GM21786 (cell line): Measurements from ENCODE around the gene MSANTD1.

Experiments used
- ATAC-seq: cut with Tn5 transposase; IDR thresholded peaks from one replicate; pipeline ENCODE4 v1.9.1; 2021; ENCODE audit not compliant: unreplicated experiment

Gene MSANTD1

DNA sequence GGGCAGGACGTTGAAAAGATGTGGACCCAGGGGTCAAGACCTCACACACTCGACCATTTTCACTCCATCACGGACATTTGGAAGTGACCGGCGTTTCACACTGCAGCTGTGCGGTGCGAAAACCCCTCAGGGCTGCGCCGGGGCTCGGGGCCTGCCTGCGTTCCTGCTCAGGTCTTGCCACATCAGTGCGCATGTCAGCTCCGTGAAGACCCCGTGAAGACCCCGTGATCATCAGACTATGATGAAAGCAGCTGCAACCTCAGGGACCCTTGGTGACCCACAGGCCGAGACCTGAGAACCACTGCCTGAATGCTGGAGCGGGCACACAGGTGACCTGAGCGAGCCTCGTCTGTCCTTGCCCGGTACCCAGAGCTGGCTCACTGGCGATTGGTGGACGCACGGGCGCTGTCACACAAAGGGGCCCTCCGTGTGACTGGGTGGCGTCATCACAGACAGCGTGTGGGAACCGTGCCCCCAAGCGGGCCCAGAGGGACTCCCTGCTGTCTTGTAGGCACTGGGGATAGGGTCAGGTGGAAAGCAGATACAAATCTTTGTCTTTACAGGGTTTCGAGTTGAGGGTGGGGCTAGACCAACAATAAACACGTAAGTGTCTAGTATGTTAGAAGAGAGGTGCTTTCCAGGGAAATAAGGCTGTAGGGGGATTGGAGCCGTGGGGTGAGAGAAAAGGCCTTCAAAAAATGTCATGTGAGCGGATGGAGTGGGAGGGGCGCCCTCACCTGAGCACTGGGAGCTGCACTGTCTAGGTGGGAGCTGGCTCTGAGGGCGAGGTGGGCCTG, 12.7 kb downstream of the MSANTD1 start:
- no peak for ATAC-seq

DNA sequence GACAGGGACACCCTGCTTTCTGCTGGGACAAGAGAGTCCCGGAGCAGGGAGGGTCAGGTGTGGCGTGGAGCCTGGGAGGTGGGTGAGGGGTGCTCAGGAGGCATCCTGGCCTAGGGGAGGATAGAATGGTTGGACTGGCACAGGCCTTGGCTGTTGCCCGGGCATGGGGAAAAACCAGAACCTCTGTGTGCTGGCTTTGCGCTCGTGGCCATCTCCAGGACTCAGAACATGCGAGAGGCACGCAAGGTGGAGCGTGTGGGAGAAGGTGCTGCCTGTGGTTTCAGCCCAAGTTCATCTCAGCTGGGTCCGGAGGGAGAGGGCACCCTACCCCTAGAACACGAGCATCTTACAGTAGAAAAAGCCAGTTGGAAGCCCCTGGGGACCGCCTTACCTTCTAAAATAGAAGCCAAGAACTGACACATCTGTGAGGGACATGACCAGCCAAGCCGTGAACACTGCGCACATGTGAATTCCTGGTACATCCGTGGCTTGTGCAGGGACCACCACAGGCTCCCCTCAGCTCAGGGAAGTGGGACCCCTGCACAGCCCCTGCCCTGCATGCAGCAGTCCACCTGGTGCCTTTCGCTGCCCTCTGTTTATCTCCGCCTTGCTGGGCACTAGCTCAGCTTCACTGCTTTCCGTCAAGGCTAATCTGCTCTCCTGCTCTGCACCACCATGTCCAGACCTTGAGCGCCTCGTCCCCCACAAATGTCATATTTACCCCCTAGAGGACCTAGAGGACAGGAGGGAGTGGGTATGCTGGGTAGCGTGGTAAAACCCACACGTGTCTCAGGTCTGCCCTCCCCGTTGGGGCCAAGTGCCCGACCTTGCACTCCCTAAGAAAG, 13.5 kb downstream of the MSANTD1 start:
- ATAC-seq, result no peak

DNA sequence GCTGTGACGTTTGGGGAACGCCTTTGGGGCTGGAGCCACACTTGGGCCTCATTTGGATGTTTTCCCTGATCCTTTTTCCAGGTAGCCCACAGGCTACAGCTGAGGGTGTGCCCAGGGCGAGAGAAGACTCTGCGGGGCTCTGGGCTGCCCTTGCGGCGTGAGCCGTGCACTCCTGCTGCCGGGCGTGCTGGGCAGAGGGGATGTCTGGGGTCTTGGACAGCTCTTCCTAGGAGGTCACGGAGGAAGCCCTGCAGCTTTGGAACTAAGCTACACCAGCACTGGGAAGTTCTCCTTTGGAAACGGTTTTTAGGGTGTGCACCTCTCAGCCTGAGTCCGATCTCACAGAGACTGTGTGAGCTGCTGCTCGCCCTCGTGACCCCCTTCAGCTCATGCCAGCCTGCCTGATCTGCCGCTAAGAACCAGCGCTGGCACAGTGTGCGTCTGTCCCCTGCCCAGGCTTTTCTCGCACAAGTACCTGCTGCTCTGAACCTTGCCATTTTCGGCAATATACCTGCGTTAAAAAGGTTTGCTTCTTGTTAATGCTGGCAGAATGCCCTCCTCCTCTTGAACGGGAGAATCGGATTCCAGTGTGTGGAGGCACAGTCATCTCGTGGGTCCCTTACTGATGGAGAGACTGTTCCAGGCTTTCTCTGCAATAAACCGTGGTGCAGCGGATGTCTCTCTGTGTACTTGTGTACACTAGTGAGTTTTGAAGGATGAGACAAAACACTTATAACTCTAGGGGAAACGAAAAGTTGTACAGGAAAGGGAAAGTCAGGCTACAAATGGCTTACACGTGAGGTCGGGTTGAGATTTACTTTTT, 14.3 kb downstream of the MSANTD1 start:
- no peak for ATAC-seq

DNA sequence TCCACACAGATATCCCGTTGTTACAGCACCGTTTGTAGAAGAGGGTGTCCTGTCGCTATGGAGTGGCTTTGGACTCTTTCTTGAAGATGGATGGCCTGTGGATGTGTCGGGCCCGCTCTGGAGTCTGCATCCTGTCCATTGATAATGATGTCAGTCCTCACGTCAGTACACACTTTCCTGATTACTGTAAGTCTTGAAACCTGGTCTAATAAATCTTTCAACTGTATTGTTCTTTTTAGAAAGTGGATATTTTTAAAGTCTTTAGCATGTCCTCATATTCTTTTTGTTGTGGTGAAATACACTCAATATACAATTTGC, 14.9 kb downstream of the MSANTD1 start:
- no peak for ATAC-seq

DNA sequence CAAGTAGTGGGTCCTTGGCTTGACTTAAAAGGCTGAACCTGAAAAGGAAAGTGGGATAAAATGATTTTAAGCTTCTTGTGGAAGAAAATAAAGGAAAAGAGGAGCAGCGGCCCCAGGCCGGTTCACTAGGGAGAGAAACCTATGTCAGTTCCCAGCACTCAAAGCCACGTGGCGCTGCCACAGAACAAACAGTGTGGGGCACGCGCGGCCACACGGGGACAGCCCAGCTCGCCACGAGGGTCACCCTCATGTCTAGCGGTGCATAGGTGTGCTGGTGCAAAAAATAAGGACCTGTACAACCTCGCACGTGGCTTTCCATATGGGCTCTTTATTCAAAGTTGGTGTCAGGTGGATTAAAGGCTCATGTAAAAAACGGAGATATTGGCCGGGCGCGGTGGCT, 17.1 kb downstream of the MSANTD1 start:
- ATAC-seq, result no peak

DNA sequence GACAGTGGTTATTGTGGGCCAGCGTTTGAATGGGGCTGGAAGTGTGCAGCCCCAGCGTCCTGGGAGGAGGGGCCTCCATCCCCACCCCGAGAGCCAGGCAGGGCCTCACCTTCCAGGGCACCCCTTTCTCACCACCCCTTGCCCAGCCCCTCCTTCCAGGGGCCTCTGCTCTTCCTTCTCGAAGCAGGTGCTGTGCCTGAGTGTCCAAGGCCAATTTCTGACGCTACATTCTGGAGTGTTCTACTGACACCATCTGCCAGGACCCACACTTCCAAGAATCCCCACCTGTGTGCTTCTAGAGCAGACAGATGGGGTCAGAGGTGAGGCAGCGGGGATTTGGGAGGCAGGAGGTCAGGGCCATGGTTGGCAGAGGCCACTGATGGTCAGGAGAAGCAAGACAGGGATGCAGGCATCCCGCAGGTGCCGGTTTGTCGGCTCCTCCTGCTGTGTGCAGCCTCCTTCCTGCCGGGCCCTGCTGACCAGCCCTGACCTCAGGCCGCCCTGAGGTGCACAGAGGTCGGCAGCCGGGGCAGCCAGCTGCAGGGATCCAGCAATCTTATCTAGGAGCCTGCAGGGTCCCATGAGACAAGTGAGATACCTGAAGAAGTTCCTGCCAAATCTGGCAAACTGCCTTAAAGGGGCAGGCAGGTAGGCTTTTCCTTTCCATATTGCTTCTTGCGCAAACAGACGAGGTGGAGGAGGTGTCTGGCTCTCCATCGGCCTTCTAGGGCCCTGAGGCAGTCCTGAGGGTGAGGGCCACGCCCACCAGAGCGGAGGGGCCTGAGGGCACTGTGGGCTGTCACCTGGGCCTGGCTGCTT, 18.8 kb downstream of the MSANTD1 start:
- no peak for ATAC-seq

DNA sequence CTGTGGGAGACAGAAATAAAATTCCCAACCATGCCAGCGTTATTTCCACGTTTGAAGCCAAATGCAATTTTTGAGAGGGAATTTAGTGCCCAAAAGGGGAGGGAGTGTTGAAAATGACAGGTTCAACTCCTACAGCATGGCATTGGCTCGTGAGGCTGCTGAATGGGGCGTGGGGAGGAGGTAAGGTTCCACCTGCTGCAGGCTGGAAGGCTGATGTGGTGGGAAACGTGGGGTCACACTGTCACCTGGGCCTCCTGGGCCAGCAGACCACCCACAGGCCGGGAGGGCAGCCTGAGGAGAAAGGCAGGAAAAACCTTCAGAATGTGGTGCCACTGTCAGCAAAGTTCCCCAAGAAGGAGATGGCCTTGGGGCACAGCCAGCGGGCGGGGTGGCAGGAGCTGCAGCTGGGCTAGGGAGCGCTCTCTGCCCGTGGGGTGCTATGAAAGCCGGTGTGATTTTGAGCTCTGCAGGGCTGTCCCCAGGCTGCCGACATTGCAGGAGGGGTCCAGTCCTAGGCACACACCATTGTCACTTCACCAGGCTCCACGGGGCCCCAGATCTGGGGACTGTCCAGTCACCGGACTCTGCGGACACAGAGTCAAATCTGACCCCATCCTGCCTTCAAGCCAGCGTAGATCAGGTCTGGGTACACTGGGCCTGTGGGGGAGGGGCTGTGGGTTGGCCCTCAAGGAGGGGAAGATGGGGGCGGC, 19.6 kb downstream of the MSANTD1 start:
- no peak for ATAC-seq

DNA sequence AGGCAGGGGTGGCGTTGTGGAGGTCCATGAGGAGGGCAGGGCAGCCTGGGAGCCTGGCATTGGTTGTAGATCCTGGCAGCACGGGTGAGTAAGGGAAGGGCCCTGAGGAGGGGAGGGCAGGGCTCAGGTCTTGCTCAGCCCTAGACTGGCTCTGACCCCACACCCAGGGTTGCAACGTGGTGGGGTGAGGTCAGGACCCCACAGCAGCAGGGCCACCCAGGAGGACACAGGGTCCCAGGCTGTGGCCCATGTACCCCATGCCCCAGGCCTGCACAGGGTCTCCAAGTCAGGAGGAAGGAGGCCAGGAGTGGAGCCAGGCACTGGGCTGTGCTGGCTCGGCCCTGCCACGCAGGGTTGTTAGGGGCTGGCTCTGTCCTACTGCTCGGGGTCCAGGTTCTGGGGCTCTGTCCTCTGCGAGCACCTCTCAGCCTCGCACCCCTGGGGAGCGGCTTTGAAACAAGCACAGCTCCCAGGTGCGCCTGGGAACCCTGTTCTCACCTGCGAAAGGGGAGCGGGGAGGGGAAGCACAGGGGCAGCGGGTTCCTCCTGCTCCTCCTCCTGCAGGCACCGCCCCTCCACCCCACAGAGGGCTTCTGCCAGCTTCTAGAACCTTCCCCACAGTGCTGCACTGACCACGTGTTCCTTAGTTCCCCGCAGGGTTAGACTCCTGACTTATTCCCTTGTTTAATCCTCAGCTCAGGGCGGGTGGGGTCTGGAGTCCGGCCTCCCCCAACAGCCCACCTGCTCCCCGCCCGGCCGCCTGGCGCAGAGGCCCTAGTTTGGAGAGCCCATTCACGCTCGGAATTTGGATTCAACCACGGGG, 20.4 kb downstream of the MSANTD1 start:
- no peak for ATAC-seq

DNA sequence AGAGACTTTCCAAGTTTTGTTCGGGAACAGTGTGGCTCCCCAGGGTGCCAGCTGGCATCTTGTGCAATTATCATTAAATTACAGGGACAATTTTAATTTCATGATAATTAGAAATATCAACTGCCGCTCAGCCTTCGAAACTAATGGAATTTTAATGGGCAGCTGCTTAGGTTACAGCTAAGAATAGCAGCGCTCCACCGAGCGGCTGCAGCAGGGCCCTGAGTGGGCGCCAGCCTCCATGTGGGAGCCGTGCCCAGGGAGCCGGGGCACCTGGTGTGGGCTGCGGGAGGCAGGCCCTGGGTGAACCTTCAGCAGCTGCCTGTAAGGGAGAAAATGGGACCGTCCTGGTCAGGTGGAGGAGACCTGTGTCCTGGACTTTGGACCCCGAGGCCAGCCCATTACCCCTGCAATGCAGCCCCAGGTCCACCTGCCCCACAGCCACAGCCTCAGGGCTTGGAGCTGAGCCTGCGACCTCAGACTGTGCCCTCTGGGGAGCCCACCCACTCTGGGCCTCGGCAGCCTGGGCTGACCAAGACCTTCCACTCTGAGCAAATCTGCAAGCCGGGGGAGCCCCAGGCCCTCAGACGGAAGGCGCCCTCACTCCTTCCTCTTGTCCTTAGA, 21.1 kb downstream of the MSANTD1 start:
- no peak for ATAC-seq

DNA sequence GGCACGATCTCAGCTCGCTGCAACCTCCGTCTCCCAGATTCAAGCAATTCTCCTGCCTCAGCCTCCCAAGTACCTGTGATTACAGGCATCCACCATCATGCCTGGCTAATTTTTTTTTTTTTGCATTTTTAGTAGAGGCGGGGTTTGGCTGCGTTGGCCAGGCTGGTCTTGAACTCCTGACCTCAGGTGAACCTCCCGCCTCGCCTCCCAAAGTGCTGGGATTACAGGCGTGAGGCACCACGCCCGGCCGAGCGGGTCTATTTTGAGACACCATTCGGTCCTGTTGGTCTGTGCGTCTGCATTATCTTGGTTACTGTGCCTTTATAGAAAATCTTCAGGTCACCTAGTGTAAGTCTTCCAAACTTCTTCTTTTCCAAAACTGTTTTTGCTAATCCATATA, 22.2 kb downstream of the MSANTD1 start:
- ATAC-seq, result no peak

DNA sequence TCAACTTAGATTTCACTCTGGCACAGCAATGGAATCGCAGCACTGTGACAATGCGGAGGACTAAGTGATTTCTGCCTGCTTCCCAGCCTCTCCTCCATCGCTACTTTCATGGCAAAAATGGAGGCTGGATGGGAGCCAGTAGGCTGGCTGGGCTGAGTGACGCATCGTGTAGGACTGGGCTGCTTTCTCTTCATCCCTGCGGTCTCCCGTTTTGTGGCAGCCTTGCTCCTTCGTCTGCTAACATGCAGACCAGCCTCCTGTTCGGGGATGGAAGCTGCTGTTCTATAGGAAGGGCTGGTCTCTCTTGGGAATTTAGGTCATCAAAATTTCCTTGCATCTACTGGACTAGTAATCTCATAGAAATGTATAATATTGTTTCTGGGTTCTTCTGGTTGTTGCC, 28.0 kb downstream of the MSANTD1 start:
- no peak for ATAC-seq

DNA sequence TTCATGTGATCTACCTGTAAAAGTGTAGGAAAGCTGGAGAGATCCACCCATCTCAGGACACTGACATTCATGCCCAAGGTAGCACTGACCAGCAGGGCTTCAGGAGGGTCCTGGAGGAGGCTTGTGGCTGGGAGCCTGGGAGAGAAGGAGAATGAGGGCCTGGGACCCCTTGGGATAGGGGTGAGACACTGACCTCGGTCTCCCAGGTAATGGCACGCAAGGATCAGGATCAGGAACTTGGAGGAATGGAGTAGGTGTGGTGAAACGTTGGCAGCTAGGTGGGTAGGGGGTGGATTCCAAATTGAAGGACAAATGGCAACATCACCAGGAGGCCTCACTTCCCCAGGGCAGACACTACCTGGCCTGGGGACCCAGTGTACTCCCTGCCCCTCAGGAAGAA, 31.5 kb downstream of the MSANTD1 start:
- no peak for ATAC-seq

DNA sequence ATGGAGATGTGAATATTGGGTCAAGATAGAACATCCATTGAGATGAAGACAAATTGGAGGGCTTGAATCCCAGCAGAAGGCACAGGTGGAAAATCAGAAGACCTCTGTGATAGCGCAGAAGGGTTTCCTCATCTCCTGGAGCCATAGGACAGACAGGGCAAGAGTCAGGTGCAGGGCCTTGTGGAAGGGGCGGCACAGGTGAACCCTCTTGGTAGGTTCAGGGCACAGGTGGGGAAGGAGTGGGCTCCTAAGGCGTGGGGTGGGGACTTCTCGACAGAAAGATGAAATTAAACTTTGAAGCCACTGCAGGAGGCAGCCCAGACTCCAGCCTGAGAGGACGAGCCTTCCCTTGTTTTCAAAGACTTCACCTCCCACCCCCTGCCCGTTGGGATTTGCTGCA, 34.5 kb downstream of the MSANTD1 start:
- ATAC-seq, result no peak

DNA sequence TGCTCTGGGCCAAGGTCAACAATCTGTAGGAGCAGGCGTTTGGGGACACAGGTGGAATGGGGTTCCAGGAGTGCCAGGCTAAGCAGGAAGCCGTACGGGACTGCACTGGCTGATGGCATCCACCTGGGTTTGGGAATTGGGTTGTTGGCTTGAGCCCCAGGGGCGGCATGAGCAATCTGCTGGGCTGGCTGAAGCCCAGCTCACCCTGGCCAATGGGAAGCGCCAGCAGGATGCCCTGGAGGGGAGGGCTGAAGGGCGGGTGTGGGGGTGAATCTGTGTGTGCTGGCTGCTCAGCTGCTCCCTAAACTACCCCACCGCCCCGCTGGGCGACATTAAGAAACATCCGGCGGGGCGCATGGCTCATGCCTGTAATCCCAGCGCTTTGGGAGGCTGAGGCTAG, 35.0 kb downstream of the MSANTD1 start:
- no peak for ATAC-seq

DNA sequence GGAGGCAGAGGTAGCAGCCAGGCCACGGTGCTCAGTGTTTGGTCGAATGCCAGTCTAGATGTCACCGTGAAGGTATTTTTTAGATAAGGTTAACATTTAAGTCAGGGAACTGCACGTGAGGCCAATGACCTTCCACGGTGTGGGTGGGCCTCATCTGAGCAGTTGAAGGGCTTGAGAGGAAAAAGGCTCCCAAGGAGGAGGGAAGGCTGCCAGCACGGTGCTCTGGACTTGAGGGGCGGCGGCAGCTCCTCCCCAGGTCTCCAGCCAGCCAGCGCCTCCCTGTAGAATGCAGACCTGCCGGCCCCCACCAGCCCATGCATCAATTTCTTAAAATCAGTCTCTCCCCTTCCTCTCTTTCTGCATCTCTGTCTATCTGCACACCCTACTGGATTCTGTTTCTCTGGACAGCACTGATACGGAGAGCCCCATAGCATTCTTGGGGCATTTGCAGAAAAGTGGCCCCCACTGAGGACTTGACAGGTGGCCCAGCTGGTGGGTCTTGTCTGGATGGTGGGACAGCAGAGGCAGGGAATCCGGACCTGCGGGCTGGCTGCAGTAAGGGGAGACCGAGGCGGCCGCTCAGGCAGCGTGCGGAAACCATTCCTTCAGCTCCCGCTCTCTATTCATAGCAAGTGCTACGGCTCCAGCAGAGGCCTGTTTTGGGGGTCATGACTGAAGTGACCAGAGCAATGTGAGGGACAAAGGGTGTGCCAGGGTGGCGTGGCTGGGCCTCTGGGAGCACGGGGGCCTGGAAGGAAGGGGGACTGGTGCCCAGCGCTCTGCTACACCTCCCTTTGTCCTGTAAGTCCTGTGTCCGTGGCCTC, 36.0 kb downstream of the MSANTD1 start:
- no peak for ATAC-seq

DNA sequence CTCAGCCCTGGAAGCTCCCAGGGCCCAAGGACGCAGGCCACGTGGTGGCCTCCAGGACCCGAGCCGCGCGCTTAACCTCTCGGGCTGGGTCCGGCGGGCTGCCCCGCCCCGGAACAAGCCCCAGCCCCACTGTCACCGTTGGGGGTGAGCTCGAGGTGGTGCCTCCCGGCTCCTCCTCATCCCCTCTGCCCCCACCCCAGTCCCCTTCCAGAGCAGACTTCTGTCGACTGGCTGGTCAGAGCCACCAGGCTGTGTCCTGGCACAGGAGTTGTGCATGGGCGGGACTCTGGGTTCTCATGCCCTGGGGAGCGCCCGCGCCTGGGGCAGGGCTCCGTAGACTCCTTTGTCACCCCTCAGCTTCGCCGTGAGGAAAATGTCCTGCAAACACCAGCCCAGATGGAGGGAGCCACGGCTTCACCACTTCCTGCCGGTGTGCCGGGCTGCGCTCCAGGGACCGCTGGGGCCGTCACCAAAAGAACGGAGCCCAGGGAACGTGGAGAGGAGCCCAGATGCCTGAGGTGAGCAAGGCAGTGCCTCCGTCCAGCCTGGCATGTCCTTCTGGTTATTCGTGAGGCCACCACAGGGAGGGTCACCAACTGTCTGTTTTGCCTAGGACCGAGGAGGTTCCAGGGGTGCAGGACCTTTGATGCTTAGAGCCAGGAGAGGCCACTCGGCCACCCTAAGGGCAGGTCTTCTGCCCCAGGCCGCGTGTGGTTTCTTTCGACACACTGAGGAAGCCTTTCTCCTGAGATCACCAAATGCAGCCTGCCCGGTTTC, 36.8 kb downstream of the MSANTD1 start:
- ATAC-seq, result peak; percentile 85
